Transverse colon (tissue), 4 donors: ENCODE results near the gene NR1H2. TPM values are rescaled to one million over a fixed set of nuclear protein-coding genes. Genes with fewer than 3 reads are reported as not detected.

ENCODE experiments used
- DNase-seq: peaks from one replicate; pipeline ENCODE4 v3.0.0-alpha.2; 2019
- H3K27ac ChIP-seq, 4 donors: fragments of 200-600 bp; sonication (generic); 2 replicates each; pipeline ENCODE4 v1.5.1; 2016 to 2018; ENCODE audit warnings: inconsistent platforms in 4 of 4
- H3K27me3 ChIP-seq: fragments of 200-600 bp; sonication (generic); 2 replicates; pipeline ENCODE4 v1.5.1; 2017; ENCODE audit warnings: inconsistent platforms
- H3K36me3 ChIP-seq, 4 donors: fragments of 200-600 bp; sonication (generic); 2 replicates each; pipeline ENCODE4 v1.5.1; 2017 to 2019; ENCODE audit warnings: inconsistent platforms in 4 of 4
- H3K4me1 ChIP-seq, 4 donors: fragments of 200-600 bp; sonication (generic); 2 replicates each; pipeline ENCODE4 v1.5.1; 2017 to 2020; ENCODE audit warnings: inconsistent platforms in 4 of 4
- H3K4me3 ChIP-seq, 4 donors: fragments of 200-600 bp; sonication (generic); 1 replicate in 1 of 4; 2 replicates in 3 of 4; pipeline versions ENCODE4 v1.5.1 to v1.6.1; 2017 to 2019; ENCODE audit warnings: inconsistent platforms in 4 of 4
- H3K9me3 ChIP-seq, 2 donors: fragments of 200-600 bp; sonication (generic); 2 replicates each; pipeline ENCODE4 v1.5.1; 2017 to 2019; ENCODE audit warnings: inconsistent platforms in 2 of 2
- CTCF ChIP-seq, 5 experiments: fragments of 200-600 bp in 3 of 5; fragments of 450-650 bp in 2 of 5; sonication (generic) in 3 of 5; IDR thresholded peaks; 1 replicate in 2 of 5; 2 replicates in 3 of 5; pipeline ENCODE4 v1.5.1; 2016 to 2017; ENCODE audit warnings: antibody characterized with exemption in 5 of 5, inconsistent platforms in 3 of 5, mild to moderate bottlenecking in 2 of 5, moderate library complexity in 1 of 5
- EP300 ChIP-seq: sonication (generic); formaldehyde crosslinking; IDR thresholded peaks from one replicate; pipeline ENCODE4 v1.6.1; 2017; ENCODE audit warnings: antibody characterized with exemption, low read depth
- POLR2A ChIP-seq: fragments of 450-650 bp; IDR thresholded peaks from one replicate; pipeline ENCODE4 v1.6.1; 2016; ENCODE audit warnings: antibody characterized with exemption, mild to moderate bottlenecking, moderate library complexity
- POLR2AphosphoS5 ChIP-seq, 3 donors: sonication (generic); formaldehyde crosslinking; IDR thresholded peaks; one replicate each; pipeline ENCODE4 v1.6.1; 2016; ENCODE audit warnings: antibody characterized with exemption in 3 of 3
- WGBS, 2 donors: methylation state at CpG; one replicate each; pipeline ENCODE4 v1.1.5; 2018; ENCODE audit warnings: low coverage in 1 of 2; 5-methylcytosine and 5-hydroxymethylcytosine counted together
- in situ Hi-C, 4 donors: fragments of 200-750 bp; cut with MboI; loops; one replicate each; pipeline versions ENCODE4 v1.15.0 to v1.15.1; 2017; ENCODE audit warnings: low sequenced_read_pairs in 3 of 4, low pct_ligation_motif_present in 1 of 4, low pct_unique_long_range_greater_than_20kb in 1 of 4
- intact Hi-C: fragments of 100-400 bp; cut with DNase I; formaldehyde crosslinking; loops from one replicate; pipeline ENCODE4 v1.15.1; 2023; ENCODE audit warnings: low total_unique reads
- total RNA-seq, 4 donors: library from RNA; depleted of rRNA; stranded (reverse); fragments of >200 nt; gene quantifications; one replicate each; pipeline ENCODE4 v1.1.0, GENCODE V29; 2016

Gene NR1H2
- total RNA-seq, 4 donors from 2014 or later, result 80.8 to 192 (median 102) TPM

GRCh38 chr19:50402544-50403301 lies 26.5 kb downstream of the NR1H2 start:
- H3K27ac ChIP-seq, result no peak overlapping the region
- H3K27me3 ChIP-seq, result no peaks in the 10 kb centered on the region
- H3K36me3 ChIP-seq, result no peaks in the 10 kb centered on the region
- H3K4me1 ChIP-seq, result no peaks in the 10 kb centered on the region
- no peak for TF ChIP-seq POLR2A
- TF ChIP-seq EP300, result no peak
- no peak for TF ChIP-seq POLR2AphosphoS5 (IDR thresholded peaks at IDR 0.05)
- no peak for TF ChIP-seq CTCF (IDR thresholded peaks at IDR 0.05)
- no peaks in the 10 kb centered on the region for H3K9me3 ChIP-seq
- in situ Hi-C loops (no loop called here), intact Hi-C loops (loop anchor here (1.0 kb wide), 1 partner anchor 20 kb away; no protein-coding TSS in a partner anchor)
- WGBS, 2 donors, result 94% methylated on average over 38 of the region's 41 CpGs; no CpG with 5 or more reads in 1 of the 2 donors
- H3K4me3 ChIP-seq, result no peak overlapping the region
- DNase-seq, result no peak

GRCh38 chr19:50406156-50406820 lies 30.0 kb downstream of the NR1H2 start:
- H3K36me3 ChIP-seq, result no peaks in the 10 kb centered on the region
- H3K4me3 ChIP-seq, result no peak overlapping the region
- H3K27ac ChIP-seq, result no peak overlapping the region
- no peaks in the 10 kb centered on the region for H3K9me3 ChIP-seq
- TF ChIP-seq EP300 (no peak), POLR2AphosphoS5 (IDR thresholded peaks at IDR 0.05) (no peak), POLR2A (no peak), CTCF (IDR thresholded peaks at IDR 0.05) (no peak)
- H3K4me1 ChIP-seq, result peaks cover 0 to 13% (median 7%) of the 10 kb centered on the region in 4 donors
- no peaks in the 10 kb centered on the region for H3K27me3 ChIP-seq
- WGBS, 2 donors, result 75 to 94% methylated on average over 5 to 22 of the region's 22 CpGs
- intact Hi-C loops, result no loop called here
- in situ Hi-C loops, result no loop called here
- no peak for DNase-seq

GRCh38 chr19:50406829-50407228 lies 30.6 kb downstream of the NR1H2 start:
- in situ Hi-C loops (no loop called here), intact Hi-C loops (no loop called here)
- H3K36me3 ChIP-seq, result no peaks in the 10 kb centered on the region
- H3K27ac ChIP-seq, result no peak overlapping the region
- peaks cover 0 to 17% (median 7%) of the 10 kb centered on the region in 4 donors for H3K4me1 ChIP-seq
- TF ChIP-seq POLR2A (no peak), POLR2AphosphoS5 (IDR thresholded peaks at IDR 0.05) (no peak)
- H3K4me3 ChIP-seq, result no peak overlapping the region
- H3K27me3 ChIP-seq, result no peaks in the 10 kb centered on the region
- WGBS, 2 donors, result 86 to 96% methylated on average over 2 to 18 of the region's 19 CpGs
- no peak for DNase-seq
- no peaks in the 10 kb centered on the region for H3K9me3 ChIP-seq

GRCh38 chr19:50409347-50409746 lies 33.1 kb downstream of the NR1H2 start:
- no peaks in the 10 kb centered on the region for H3K36me3 ChIP-seq
- no peak overlapping the region for H3K4me3 ChIP-seq
- H3K27me3 ChIP-seq, result no peaks in the 10 kb centered on the region
- no peak for DNase-seq
- H3K27ac ChIP-seq, result peak overlapping the region in 1 of 4 donors; percentile 80
- in situ Hi-C loops (no loop called here), intact Hi-C loops (no loop called here)
- no peaks in the 10 kb centered on the region for H3K9me3 ChIP-seq
- TF ChIP-seq CTCF (IDR thresholded peaks at IDR 0.05) (no peak), POLR2AphosphoS5 (IDR thresholded peaks at IDR 0.05) (no peak), POLR2A (no peak), EP300 (no peak)
- H3K4me1 ChIP-seq, result peaks cover 0 to 17% (median 7%) of the 10 kb centered on the region in 4 donors
- 96% methylated on average over 13 of the region's 17 CpGs; no CpG with 5 or more reads in 1 of the 2 donors for WGBS, 2 donors
